ENCODE results near the gene SRPK2.

SRPK2 gene

GRCh38 chr7:105136221-105136620, 252.5 kb downstream of the SRPK2 start:
- DNase-seq (ENCODE audit: low read depth), result no peak

- DNase-seq (ENCODE audit: low read depth), result no peak
Observed at GRCh38 chr7:105133986-105134655, 254.6 kb downstream of the SRPK2 start.

- DNase-seq (ENCODE audit: low read depth), result no peak
Observed at GRCh38 chr7:105133358-105133757, 255.4 kb downstream of the SRPK2 start.

- DNase-seq (ENCODE audit: low read depth), result no peak
Observed at GRCh38 chr7:105132835-105133234, 255.9 kb downstream of the SRPK2 start.

GRCh38 chr7:105132335-105132734, 256.4 kb downstream of the SRPK2 start:
- no peak for DNase-seq (ENCODE audit: low read depth)

GRCh38 chr7:105131890-105132289, 256.8 kb downstream of the SRPK2 start:
- DNase-seq (ENCODE audit: low read depth), result no peak

GRCh38 chr7:105131033-105131656, 257.6 kb downstream of the SRPK2 start:
- DNase-seq (ENCODE audit: low read depth), result no peak

GRCh38 chr7:105130580-105130979, 258.1 kb downstream of the SRPK2 start:
- DNase-seq (ENCODE audit: low read depth), result no peak

GRCh38 chr7:105130048-105130447, 258.7 kb downstream of the SRPK2 start:
- DNase-seq (ENCODE audit: low read depth), result no peak

GRCh38 chr7:105127179-105127578, 261.5 kb downstream of the SRPK2 start:
- DNase-seq (ENCODE audit: low read depth), result no peak

GRCh38 chr7:105126436-105126975, 262.2 kb downstream of the SRPK2 start:
- DNase-seq (ENCODE audit: low read depth), result no peak

- DNase-seq (ENCODE audit: low read depth), result no peak
Observed at GRCh38 chr7:105125745-105126144, 263.0 kb downstream of the SRPK2 start.

GRCh38 chr7:105122619-105123018, 266.1 kb downstream of the SRPK2 start:
- no peak for DNase-seq (ENCODE audit: low read depth)

- no peak for DNase-seq (ENCODE audit: low read depth)
Observed at GRCh38 chr7:105118612-105119600, 269.8 kb downstream of the SRPK2 start.

- no peak for DNase-seq (ENCODE audit: low read depth)
Observed at GRCh38 chr7:105112440-105113418, 276.0 kb downstream of the SRPK2 start.

- no peak for DNase-seq (ENCODE audit: low read depth)
Observed at GRCh38 chr7:105107458-105107857, 281.3 kb downstream of the SRPK2 start.

- no peak for DNase-seq (ENCODE audit: low read depth)
Observed at GRCh38 chr7:105106473-105106872, 282.2 kb downstream of the SRPK2 start.

GRCh38 chr7:105105579-105105978, 283.1 kb downstream of the SRPK2 start:
- DNase-seq (ENCODE audit: low read depth), result no peak

GRCh38 chr7:105102557-105103352, 286.0 kb downstream of the SRPK2 start:
- DNase-seq (ENCODE audit: low read depth), result no peak

GRCh38 chr7:105101864-105102263, 286.9 kb downstream of the SRPK2 start:
- no peak for DNase-seq (ENCODE audit: low read depth)

Measured in activated gamma-delta T cell treated with anti-CD3 and anti-CD28 coated beads, Interleukin-2, amount 50 U/mL, for 16 hours (primary cell).